Loucy (cell line): Measurements from ENCODE around the gene POLR3K.

Source experiments
- H2AFZ ChIP-seq: fragments of 200-600 bp; sonication (generic); 2 replicates; pipeline ENCODE4 v1.6.0; 2016; ENCODE audit warnings: antibody characterized with exemption, mild to moderate bottlenecking, low read length, moderate library complexity
- H3F3A ChIP-seq: fragments of 200-600 bp; 2 replicates; pipeline ENCODE4 v1.6.0; 2016; ENCODE audit warnings: antibody characterized with exemption, low read depth, mild to moderate bottlenecking
- H3K27me3 ChIP-seq: fragments of 200-600 bp; sonication (generic); 2 replicates; pipeline ENCODE4 v1.6.1; 2014; ENCODE audit warnings: low read length, mild to moderate bottlenecking; ENCODE audit not compliant: insufficient read depth, poor library complexity, severe bottlenecking
- H3K36me3 ChIP-seq: fragments of 200-600 bp; sonication (generic); 2 replicates; pipeline ENCODE4 v1.6.1; 2016; ENCODE audit warnings: low read length; ENCODE audit not compliant: insufficient read depth
- H3K4me1 ChIP-seq: fragments of 200-600 bp; sonication (generic); 2 replicates; pipeline ENCODE4 v1.5.1; 2014; ENCODE audit warnings: low read length, mild to moderate bottlenecking; ENCODE audit not compliant: insufficient read depth, poor library complexity, severe bottlenecking
- H3K4me2 ChIP-seq: fragments of 200-600 bp; sonication (generic); 2 replicates; pipeline ENCODE4 v1.6.0; 2014; ENCODE audit warnings: antibody characterized with exemption, low read length, low read depth, mild to moderate bottlenecking; ENCODE audit not compliant: poor library complexity, severe bottlenecking
- H3K4me3 ChIP-seq: fragments of 200-600 bp; sonication (generic); 2 replicates; pipeline ENCODE4 v1.5.1; 2014; ENCODE audit warnings: low read length, mild to moderate bottlenecking, mixed read lengths; ENCODE audit not compliant: poor library complexity, severe bottlenecking
- H3K79me2 ChIP-seq: fragments of 200-600 bp; sonication (generic); 2 replicates; pipeline ENCODE4 v1.6.1; 2014; ENCODE audit warnings: low read length; ENCODE audit not compliant: insufficient read depth
- H3K9ac ChIP-seq: fragments of 200-600 bp; sonication (generic); 2 replicates; pipeline ENCODE4 v1.6.0; 2014; ENCODE audit warnings: mild to moderate bottlenecking, low read depth, low read length, moderate library complexity; ENCODE audit not compliant: poor library complexity, severe bottlenecking
- H3K9me2 ChIP-seq: fragments of 200-600 bp; sonication (generic); replicated peaks from 2 replicates; pipeline ENCODE4 v1.6.1; 2016; ENCODE audit warnings: low read depth, low read length, mixed read lengths
- H3K9me3 ChIP-seq: fragments of 200-600 bp; sonication (generic); 2 replicates; pipeline ENCODE4 v1.6.1; 2014; ENCODE audit warnings: mild to moderate bottlenecking, antibody characterized with exemption, low read length, low read depth; ENCODE audit not compliant: insufficient read depth
- H4K20me1 ChIP-seq: fragments of 200-600 bp; sonication (generic); 2 replicates; pipeline ENCODE4 v1.6.0; 2014; ENCODE audit warnings: antibody characterized with exemption, low read length, mild to moderate bottlenecking; ENCODE audit not compliant: insufficient read depth, poor library complexity, severe bottlenecking
- EZH2phosphoT487 ChIP-seq: fragments of 200-600 bp; IDR thresholded peaks from 2 replicates; pipeline ENCODE4 v1.6.1; 2018; ENCODE audit warnings: antibody characterized with exemption, mild to moderate bottlenecking, moderate library complexity, borderline replicate concordance
- TF ChIP-seq, protein P1 (sequence below): fragments of 200-600 bp; sonication (generic); conservative IDR thresholded peaks from 2 replicates; pipeline ENCODE4 v1.5.1; 2014; ENCODE audit warnings: mild to moderate bottlenecking, antibody characterized with exemption, low read length

Gene POLR3K

GRCh38 chr16:36336-36984, 16.9 kb downstream of the POLR3K start:
- no peaks in the 10 kb centered on the region for H3K27me3 ChIP-seq
- H3K9me3 ChIP-seq: no peaks in the 10 kb centered on the region
- no peaks in the 10 kb centered on the region for H3F3A ChIP-seq
- TF ChIP-seq EZH2phosphoT487: no peak
- H3K79me2 ChIP-seq: no peaks in the 10 kb centered on the region
- no peak overlapping the region for H3K4me3 ChIP-seq
- H3K4me1 ChIP-seq: peaks cover 21% of the 10 kb centered on the region
- no peaks in the 10 kb centered on the region for H4K20me1 ChIP-seq
- no peak overlapping the region for H3K4me2 ChIP-seq
- H3K9me2 ChIP-seq: no peaks in the 10 kb centered on the region
- H3K36me3 ChIP-seq: no peaks in the 10 kb centered on the region
- no peak overlapping the region for H2AFZ ChIP-seq
- no peak overlapping the region for H3K9ac ChIP-seq

- Histone ChIP-seq H3K9me3 (no peaks in the 10 kb centered on the region), H4K20me1 (no peaks in the 10 kb centered on the region), H3F3A (no peaks in the 10 kb centered on the region), H3K27me3 (no peaks in the 10 kb centered on the region), H2AFZ (no peak overlapping the region), H3K9ac (no peak overlapping the region), H3K79me2 (no peaks in the 10 kb centered on the region), H3K36me3 (no peaks in the 10 kb centered on the region), H3K9me2 (no peaks in the 10 kb centered on the region), H3K4me1 (peaks cover 21% of the 10 kb centered on the region), H3K4me3 (no peak overlapping the region), H3K4me2 (no peak overlapping the region)
- TF ChIP-seq, protein P1, sequence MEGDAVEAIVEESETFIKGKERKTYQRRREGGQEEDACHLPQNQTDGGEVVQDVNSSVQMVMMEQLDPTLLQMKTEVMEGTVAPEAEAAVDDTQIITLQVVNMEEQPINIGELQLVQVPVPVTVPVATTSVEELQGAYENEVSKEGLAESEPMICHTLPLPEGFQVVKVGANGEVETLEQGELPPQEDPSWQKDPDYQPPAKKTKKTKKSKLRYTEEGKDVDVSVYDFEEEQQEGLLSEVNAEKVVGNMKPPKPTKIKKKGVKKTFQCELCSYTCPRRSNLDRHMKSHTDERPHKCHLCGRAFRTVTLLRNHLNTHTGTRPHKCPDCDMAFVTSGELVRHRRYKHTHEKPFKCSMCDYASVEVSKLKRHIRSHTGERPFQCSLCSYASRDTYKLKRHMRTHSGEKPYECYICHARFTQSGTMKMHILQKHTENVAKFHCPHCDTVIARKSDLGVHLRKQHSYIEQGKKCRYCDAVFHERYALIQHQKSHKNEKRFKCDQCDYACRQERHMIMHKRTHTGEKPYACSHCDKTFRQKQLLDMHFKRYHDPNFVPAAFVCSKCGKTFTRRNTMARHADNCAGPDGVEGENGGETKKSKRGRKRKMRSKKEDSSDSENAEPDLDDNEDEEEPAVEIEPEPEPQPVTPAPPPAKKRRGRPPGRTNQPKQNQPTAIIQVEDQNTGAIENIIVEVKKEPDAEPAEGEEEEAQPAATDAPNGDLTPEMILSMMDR: no peak
- no peak for TF ChIP-seq EZH2phosphoT487
These were observed 17.6 kb downstream of the POLR3K start for GRCh38 chr16:35678-36305.

DNA sequence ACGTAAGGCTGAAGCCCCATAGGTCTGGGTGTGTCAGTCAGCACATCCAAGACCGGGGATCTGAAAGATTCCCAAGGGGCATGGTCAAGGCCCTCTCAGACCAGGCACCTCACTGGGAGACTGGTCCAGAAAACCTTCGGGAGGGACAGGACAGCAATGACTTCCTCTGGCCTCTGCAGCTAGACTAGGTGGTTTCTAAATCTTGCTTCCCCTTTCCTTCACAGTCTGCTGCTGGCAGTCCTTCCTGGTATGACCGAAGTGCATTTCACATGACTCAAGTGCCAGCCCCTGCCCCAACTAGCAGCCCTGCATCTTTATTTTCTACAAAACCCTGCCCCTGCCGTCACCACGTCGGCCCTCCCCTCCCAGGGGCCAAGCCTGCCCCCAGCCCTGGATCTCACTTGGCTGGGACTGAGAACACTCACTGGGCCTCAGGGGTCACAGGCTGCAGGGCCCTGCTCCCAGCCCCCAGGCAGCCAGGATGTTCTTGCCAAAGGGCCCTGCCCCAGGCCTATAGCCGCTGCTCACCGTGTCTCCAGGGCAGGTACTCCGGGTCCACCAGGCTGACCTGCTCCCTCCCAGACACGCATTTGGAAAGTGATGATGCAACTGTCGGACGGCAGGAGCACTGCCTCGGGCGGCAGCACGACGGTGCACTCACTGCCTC, 18.3 kb downstream of the POLR3K start:
- Histone ChIP-seq H3F3A (no peaks in the 10 kb centered on the region), H3K4me1 (peaks cover 21% of the 10 kb centered on the region), H3K4me2 (peak overlapping the region; percentile 27), H2AFZ (no peak overlapping the region), H3K27me3 (no peaks in the 10 kb centered on the region), H4K20me1 (no peaks in the 10 kb centered on the region), H3K9me3 (no peaks in the 10 kb centered on the region), H3K9me2 (no peaks in the 10 kb centered on the region), H3K9ac (no peak overlapping the region), H3K36me3 (no peaks in the 10 kb centered on the region), H3K79me2 (no peaks in the 10 kb centered on the region), H3K4me3 (no peak overlapping the region)
- TF ChIP-seq, protein P1: no peak
- no peak for TF ChIP-seq EZH2phosphoT487
